Measurements from ENCODE around the gene SLC5A5.
A peak's percentile ranks its signal among the peaks of the same experiment; 100 is the strongest.

Gene SLC5A5

DNA sequence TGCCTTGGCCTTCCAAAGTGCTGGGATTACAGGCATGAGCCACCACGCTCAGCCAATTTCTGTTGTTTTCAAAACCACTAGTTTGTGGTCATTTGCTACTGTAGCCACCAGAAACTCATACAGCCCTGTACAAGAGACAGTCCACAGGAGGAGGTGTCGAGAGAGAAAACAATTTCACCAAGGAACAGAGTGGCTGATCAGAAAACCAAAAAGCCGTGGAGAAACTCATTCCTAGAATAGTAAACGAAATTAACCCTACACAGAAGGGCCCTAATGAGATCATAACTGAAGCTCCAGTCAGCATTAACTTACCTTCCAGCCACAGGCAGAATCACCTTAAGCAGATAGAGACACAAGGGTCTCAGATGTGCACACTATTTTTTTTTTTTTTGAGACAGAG lies 57.3 kb downstream of the SLC5A5 start:
- Histone ChIP-seq H3K9me2 (replicated peaks; ENCODE audit: control insufficient read depth, low read length) (no peaks in the 10 kb centered on the region), H3K4me2 (ENCODE audit: low read length) (no peak overlapping the region), H3K27ac (ENCODE audit: low read depth, low read length) (no peak overlapping the region), H3K36me3 (ENCODE audit: control insufficient read depth, low read length) (no peaks in the 10 kb centered on the region), H3F3A (ENCODE audit: control insufficient read depth, insufficient read depth) (no peaks in the 10 kb centered on the region), H3K9me3 (ENCODE audit: control insufficient read depth, insufficient read depth, low read length) (no peaks in the 10 kb centered on the region), H3K27me3 (ENCODE audit: control insufficient read depth, low read length) (no peaks in the 10 kb centered on the region), H3K79me2 (ENCODE audit: control insufficient read depth, low read length) (peaks cover 12% of the 10 kb centered on the region), H3K4me1 (ENCODE audit: control insufficient read depth, low read length) (peaks cover 16% of the 10 kb centered on the region), H3K4me3 (ENCODE audit: low read length) (no peak overlapping the region), H4K20me1 (ENCODE audit: control insufficient read depth, insufficient read depth, low read depth, low read length) (no peaks in the 10 kb centered on the region)
- TF ChIP-seq CTCF (IDR thresholded peaks at IDR 0.05; ENCODE audit: low read depth, low read length, poor library complexity, severe bottlenecking), result no peak
- no peak for TF ChIP-seq EZH2phosphoT487 (IDR thresholded peaks at IDR 0.05; ENCODE audit: borderline replicate concordance, low read length)

DNA sequence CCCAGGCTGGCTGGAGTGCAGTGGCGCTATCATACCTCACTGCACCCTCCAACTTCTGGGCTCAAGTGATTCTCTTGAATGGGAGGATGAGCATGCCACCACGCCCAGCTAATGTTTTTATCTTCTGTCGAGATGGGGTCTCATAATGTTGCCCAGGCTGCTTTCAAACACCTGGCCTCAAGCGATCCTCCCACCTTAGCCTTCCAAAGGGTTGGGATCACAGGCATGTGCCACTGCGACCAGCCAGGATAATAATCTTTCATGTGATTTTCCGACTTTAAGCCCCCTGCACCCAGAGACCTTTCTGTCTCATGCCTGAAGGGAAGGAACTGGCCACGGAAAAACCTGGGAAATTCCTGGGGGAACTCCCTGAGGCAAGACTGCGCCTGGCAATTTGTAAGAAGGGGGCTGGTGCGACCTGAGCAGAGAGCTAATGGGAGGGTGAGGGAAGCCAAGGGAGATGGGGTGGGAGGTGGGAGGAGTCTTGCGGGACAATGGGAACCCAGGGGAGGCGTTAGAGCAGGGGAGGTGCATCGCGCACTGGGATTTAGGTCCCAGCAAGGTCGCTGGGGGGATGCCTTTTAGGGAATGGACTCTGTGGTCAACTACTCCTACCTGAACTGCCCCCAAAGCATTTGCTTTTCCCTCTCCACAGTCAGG lies 59.9 kb downstream of the SLC5A5 start:
- H3K4me3 ChIP-seq (ENCODE audit: low read length), result peak overlapping the region; percentile 81

DNA sequence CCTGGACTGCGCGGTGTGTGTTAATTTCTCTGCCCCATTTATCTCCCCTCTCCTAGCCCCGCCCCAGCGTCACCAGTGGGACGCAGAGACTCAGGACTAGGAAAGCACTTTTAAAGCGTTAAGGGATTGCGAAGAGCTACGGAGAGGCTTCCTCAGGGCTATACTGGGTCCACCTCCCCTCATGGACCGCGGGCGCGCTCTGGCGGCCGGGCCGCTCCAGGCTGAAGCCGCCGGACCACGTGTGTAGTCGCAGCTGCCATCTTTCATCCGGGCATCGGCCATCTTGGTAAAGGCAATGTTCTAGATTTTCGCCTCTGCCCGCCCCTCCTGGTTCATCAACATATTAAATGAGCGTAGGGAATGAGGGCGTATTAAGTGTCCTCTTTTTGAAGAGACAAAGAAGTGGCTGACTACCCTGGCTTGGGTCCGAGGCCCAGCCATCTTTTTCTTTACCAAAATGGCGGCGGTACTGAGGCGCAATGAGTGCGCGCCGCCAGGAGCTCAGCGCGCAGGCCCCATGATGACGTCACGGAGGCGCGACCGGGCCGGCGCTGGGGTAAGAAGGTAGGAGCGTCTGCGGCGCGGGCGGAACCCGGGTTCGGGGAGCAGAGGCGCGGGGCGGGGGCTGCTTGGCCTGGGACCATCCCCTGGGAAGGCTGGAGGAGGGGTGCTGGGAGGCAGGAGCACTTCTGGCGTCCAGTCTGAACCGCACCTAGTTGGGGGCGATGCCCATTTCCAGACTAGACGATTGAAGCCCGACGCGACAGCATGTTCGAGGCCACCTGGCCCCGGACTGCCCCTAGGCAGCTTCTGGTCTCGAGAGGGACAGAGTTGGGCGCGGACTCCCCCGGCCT lies 61.0 kb downstream of the SLC5A5 start, which contains the start of gene CCDC124:
TSS of gene CCDC124 (plus strand) at position 531 of the 854 bp plus-strand sequence. CDS start 3,406 bp downstream, outside the sequence.
- H3K36me3 ChIP-seq (ENCODE audit: control insufficient read depth, low read length), result peaks cover 2% of the 10 kb centered on the region; the same call in 1 of the 2 replicates
- peak within 1 kb of the TSS; percentile 63 for H3K27ac ChIP-seq (ENCODE audit: low read depth, low read length)
- TF ChIP-seq CTCF (IDR thresholded peaks at IDR 0.05; ENCODE audit: low read depth, low read length, poor library complexity, severe bottlenecking) (peak; percentile 92), EZH2phosphoT487 (IDR thresholded peaks at IDR 0.05; ENCODE audit: borderline replicate concordance, low read length) (no peak)

More for the DNA sequence above, 59.9 kb downstream of the SLC5A5 start:
- H3K4me1 ChIP-seq (ENCODE audit: control insufficient read depth, low read length), result peaks cover 17% of the 10 kb centered on the region
- H3K9me2 ChIP-seq (replicated peaks; ENCODE audit: control insufficient read depth, low read length), result no peaks in the 10 kb centered on the region
- H3K27me3 ChIP-seq (ENCODE audit: control insufficient read depth, low read length), result no peaks in the 10 kb centered on the region
- no peak for TF ChIP-seq EZH2phosphoT487 (IDR thresholded peaks at IDR 0.05; ENCODE audit: borderline replicate concordance, low read length)
- no peak for TF ChIP-seq CTCF (IDR thresholded peaks at IDR 0.05; ENCODE audit: low read depth, low read length, poor library complexity, severe bottlenecking)
- H3K4me2 ChIP-seq (ENCODE audit: low read length), result peak overlapping the region; percentile 96
- no peaks in the 10 kb centered on the region for H3F3A ChIP-seq (ENCODE audit: control insufficient read depth, insufficient read depth)
- peaks cover 24% of the 10 kb centered on the region for H3K79me2 ChIP-seq (ENCODE audit: control insufficient read depth, low read length)
- H3K36me3 ChIP-seq (ENCODE audit: control insufficient read depth, low read length), result no peaks in the 10 kb centered on the region; the same call in 1 of the 2 replicates
- H4K20me1 ChIP-seq (ENCODE audit: control insufficient read depth, insufficient read depth, low read depth, low read length), result no peaks in the 10 kb centered on the region
- no peak overlapping the region for H3K27ac ChIP-seq (ENCODE audit: low read depth, low read length)
- no peaks in the 10 kb centered on the region for H3K9me3 ChIP-seq (ENCODE audit: control insufficient read depth, insufficient read depth, low read length)

More for the DNA sequence above, 61.0 kb downstream of the SLC5A5 start, which contains the start of gene CCDC124:
- no peaks in the 10 kb centered on the region for H3K9me3 ChIP-seq (ENCODE audit: control insufficient read depth, insufficient read depth, low read length)
- peak within 1 kb of the TSS; percentile 81 for H3K4me3 ChIP-seq (ENCODE audit: low read length)
- no peaks in the 10 kb centered on the region for H3K9me2 ChIP-seq (replicated peaks; ENCODE audit: control insufficient read depth, low read length)
- H3K4me1 ChIP-seq (ENCODE audit: control insufficient read depth, low read length), result peaks cover 17% of the 10 kb centered on the region
- H3K79me2 ChIP-seq (ENCODE audit: control insufficient read depth, low read length), result peaks cover 24% of the 10 kb centered on the region
- no peaks in the 10 kb centered on the region for H3F3A ChIP-seq (ENCODE audit: control insufficient read depth, insufficient read depth)
- no peaks in the 10 kb centered on the region for H4K20me1 ChIP-seq (ENCODE audit: control insufficient read depth, insufficient read depth, low read depth, low read length)
- peak within 1 kb of the TSS; percentile 96 for H3K4me2 ChIP-seq (ENCODE audit: low read length)
- no peaks in the 10 kb centered on the region for H3K27me3 ChIP-seq (ENCODE audit: control insufficient read depth, low read length)

Measured in DOHH2 (cell line).